K562 (cell line): ENCODE results near the gene SNX25.

Experiments used
- ATF3 ChIP-seq, 2 experiments: fragments of 450-650 bp in 1 of 2; sonication (generic) in 1 of 2; formaldehyde crosslinking in 1 of 2; IDR thresholded peaks in 1 of 2; conservative IDR thresholded peaks in 1 of 2; 2 replicates each; pipeline versions ENCODE4 v1.6.1 to v1.8.1; 2016 to 2023; ENCODE audit warnings: mild to moderate bottlenecking in 2 of 2, moderate library complexity in 2 of 2, inconsistent platforms in 1 of 2, missing genetic modification reagents in 1 of 2
- CTCF ChIP-seq, 3 experiments: IDR thresholded peaks in 2 of 3; conservative IDR thresholded peaks in 1 of 3; 2 replicates each; pipeline ENCODE4 v1.5.1; 2011 to 2012; ENCODE audit warnings: low read length in 3 of 3, mild to moderate bottlenecking in 3 of 3, control low read depth in 2 of 3, improper control_type of control experiment in 1 of 3, inconsistent platforms in 1 of 3, low read depth in 1 of 3, mixed read lengths in 1 of 3, moderate library complexity in 1 of 3; ENCODE audit not compliant: insufficient read depth in 2 of 3
- EP300 ChIP-seq: IDR thresholded peaks from 2 replicates; pipeline ENCODE4 v1.6.1; 2012; ENCODE audit warnings: low read length, improper control_type of control experiment
- ETV6 ChIP-seq, 3 experiments: fragments of 150-350 bp in 1 of 3; sonication (generic) in 1 of 3; formaldehyde crosslinking in 1 of 3; IDR thresholded peaks; 2 replicates each; pipeline versions ENCODE4 v1.6.1 to v1.8.0; 2014 to 2022; ENCODE audit warnings: borderline replicate concordance in 2 of 3, low read depth in 2 of 3, antibody characterized with exemption in 1 of 3, low read length in 1 of 3, mild to moderate bottlenecking in 1 of 3, missing genetic modification reagents in 1 of 3
- HIVEP1 ChIP-seq: fragments of 250-450 bp; sonication (Bioruptor Pico); IDR thresholded peaks from 2 replicates; pipeline ENCODE4 v1.4.0; 2020; ENCODE audit warnings: mild to moderate bottlenecking
- POLR2A ChIP-seq: fragments of 450-650 bp; conservative IDR thresholded peaks from 2 replicates; pipeline ENCODE4 v1.6.1; 2016
- RCOR1 ChIP-seq, 2 experiments: IDR thresholded peaks; 2 replicates each; pipeline ENCODE4 v1.6.1; 2012; ENCODE audit warnings: low read depth in 2 of 2, low read length in 2 of 2, borderline replicate concordance in 1 of 2, improper control_type of control experiment in 1 of 2
- RERE ChIP-seq: sonication (generic); formaldehyde crosslinking; IDR thresholded peaks from 2 replicates; pipeline ENCODE4 v1.8.0; 2023; ENCODE audit warnings: missing genetic modification reagents, mild to moderate bottlenecking, borderline replicate concordance
- RHOXF2B ChIP-seq: fragments of 250-450 bp; sonication (Bioruptor Pico); conservative IDR thresholded peaks from 2 replicates; pipeline ENCODE4 v1.5.1; 2021
- SIN3A ChIP-seq, 2 experiments: fragments of 150-350 bp in 1 of 2; IDR thresholded peaks; 2 replicates each; pipeline ENCODE4 v1.6.1; 2011 to 2016; ENCODE audit warnings: borderline replicate concordance in 2 of 2, low read depth in 2 of 2, low read length in 2 of 2, mild to moderate bottlenecking in 2 of 2, moderate library complexity in 2 of 2; ENCODE audit not compliant: control insufficient read depth in 1 of 2
- SREBF2 ChIP-seq: sonication (generic); formaldehyde crosslinking; IDR thresholded peaks from 2 replicates; pipeline ENCODE4 v1.4.0; 2020; ENCODE audit warnings: mild to moderate bottlenecking, missing genetic modification reagents
- STAT6 ChIP-seq: sonication (generic); formaldehyde crosslinking; IDR thresholded peaks from 2 replicates; pipeline ENCODE4 v1.8.1; 2023; ENCODE audit warnings: mild to moderate bottlenecking, missing genetic modification reagents

GRCh38 chr4:185304541-185304940 lies 95.1 kb downstream of the SNX25 start:
- TF ChIP-seq RCOR1 (IDR thresholded peaks at IDR 0.05; ENCODE audit: borderline replicate concordance in 1 of 2, low read depth in 2 of 2, low read length in 2 of 2), result no peak
- no peak for TF ChIP-seq POLR2A
- no peak for TF ChIP-seq HIVEP1 (CRISPR knock-in tag)
- no peak for TF ChIP-seq SREBF2
- TF ChIP-seq EP300, result no peak
- TF ChIP-seq ATF3 (IDR thresholded peaks at IDR 0.05), result no peak
- no peak for TF ChIP-seq ATF3 (CRISPR knock-in tag; conservative IDR thresholded peaks at IDR 0.05)
- TF ChIP-seq RHOXF2B (CRISPR knock-in tag), result no peak
- no peak for TF ChIP-seq SIN3A (IDR thresholded peaks at IDR 0.05; ENCODE audit: borderline replicate concordance in 2 of 2, control insufficient read depth in 1 of 2, low read depth in 2 of 2, low read length in 2 of 2)
- no peak for TF ChIP-seq ETV6 (IDR thresholded peaks at IDR 0.05; ENCODE audit: borderline replicate concordance in 1 of 2, low read depth in 2 of 2, low read length in 1 of 2)
- no peak for TF ChIP-seq ETV6 (CRISPR knock-in tag; IDR thresholded peaks at IDR 0.05; ENCODE audit: borderline replicate concordance)
- no peak for TF ChIP-seq RERE (CRISPR knock-in tag)
- no peak for TF ChIP-seq STAT6
- no peak for TF ChIP-seq CTCF (IDR thresholded peaks at IDR 0.05 in 2 of 3, conservative IDR thresholded peaks at IDR 0.05 in 1 of 3; ENCODE audit: insufficient read depth in 2 of 3, low read depth in 1 of 3, low read length in 3 of 3)
